Natural killer cell treated with Interleukin-12 subunit alpha and Interleukin-12 subunit beta and Interleukin-15 and Interleukin-18, amount 100 ng/mL, for 72 hours (primary cell): ENCODE measurements around the gene FZR1. TPM values are rescaled to one million over a fixed set of nuclear protein-coding genes. Genes with fewer than 3 reads are reported as not detected.

Experiments used
- ATAC-seq, 2 donors: fragments of 150-1000 bp; cut with Tn5 transposase in 1 of 2; sonication (Bioruptor Pico), chemical (Tn5 transposase) in 1 of 2; 2 replicates each; pipeline ENCODE4 v1.10.0; 2021
- DNase-seq: peaks from one replicate; pipeline ENCODE4 v3.0.0; 2022; ENCODE audit warnings: low spot score
- H3K27ac Mint-ChIP-seq, 2 donors: 1 replicate in 1 of 2; 2 replicates in 1 of 2; pipeline ENCODE4 v1.8.0; 2022; ENCODE audit warnings: mixed read lengths in 2 of 2, mild to moderate bottlenecking in 1 of 2, moderate library complexity in 1 of 2
- H3K27me3 Mint-ChIP-seq, 2 donors: 1 replicate in 1 of 2; 2 replicates in 1 of 2; pipeline ENCODE4 v1.8.0; 2022; ENCODE audit warnings: mixed read lengths in 2 of 2
- H3K36me3 Mint-ChIP-seq: one replicate; pipeline ENCODE4 v1.8.0; 2022; ENCODE audit warnings: mixed read lengths
- H3K4me1 Mint-ChIP-seq, 2 donors: 1 replicate in 1 of 2; 2 replicates in 1 of 2; pipeline ENCODE4 v1.8.0; 2022; ENCODE audit warnings: low read depth in 2 of 2, mixed read lengths in 2 of 2, mild to moderate bottlenecking in 1 of 2
- H3K4me3 Mint-ChIP-seq: one replicate; pipeline ENCODE4 v1.8.0; 2022; ENCODE audit warnings: mixed read lengths
- H3K9me3 Mint-ChIP-seq: 2 replicates; pipeline ENCODE4 v1.8.0; 2022; ENCODE audit warnings: mixed read lengths
- total RNA-seq, 2 donors: library from RNA; stranded (reverse); gene quantifications; one replicate each; pipeline ENCODE4 v1.2.3, GENCODE V29; 2022

Gene FZR1
- total RNA-seq, 2 donors from 2014 or later: 51.4 to 63.0 TPM

DNA sequence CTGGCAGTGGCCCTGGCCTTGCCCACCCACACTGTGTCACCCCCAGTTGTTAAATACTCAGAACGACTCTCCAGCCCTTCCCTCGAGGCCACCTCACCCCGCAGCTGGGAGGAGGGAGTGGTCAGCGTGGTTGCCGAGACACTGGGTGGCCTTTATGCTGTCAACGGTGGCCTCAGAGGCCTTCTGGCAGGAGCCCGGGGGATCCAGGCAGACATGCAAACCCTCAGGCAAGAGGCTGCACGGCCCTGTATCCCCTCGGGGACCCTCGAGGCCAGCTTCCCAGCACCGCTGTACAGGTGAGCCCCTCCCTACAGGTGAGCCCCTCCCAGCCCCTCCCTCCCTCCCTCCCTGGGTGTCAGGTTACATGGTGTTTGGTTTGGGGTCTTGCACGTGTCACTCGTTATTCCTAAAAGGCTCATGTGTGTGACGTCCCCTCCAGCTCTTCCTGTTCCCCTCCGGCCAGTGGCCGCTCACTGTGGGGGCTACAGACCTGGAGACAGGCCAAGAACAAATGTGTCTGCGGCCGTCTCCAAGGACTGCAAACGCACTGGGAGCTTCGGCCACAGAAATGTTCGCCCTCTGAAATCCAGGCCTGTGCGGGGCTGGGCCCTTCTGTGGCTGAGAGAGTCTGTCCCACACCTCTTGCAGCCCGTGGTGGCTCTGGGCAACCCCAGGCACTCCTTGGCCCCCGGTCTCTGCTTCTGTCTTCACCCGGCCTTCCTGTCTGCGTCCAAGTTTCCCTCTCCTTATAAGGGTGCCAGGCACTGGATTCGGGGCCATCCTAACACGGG, 33.0 kb downstream of the FZR1 start, which contains the start of gene TEKTIP1:
TEKTIP1 (plus strand) TSS at position 210 of the 791 bp plus-strand sequence; CDS start at position 214, 4 bp downstream.
- H3K4me3 Mint-ChIP-seq: no peak within 1 kb of the TSS
- no peaks in the 10 kb centered on the region for H3K9me3 Mint-ChIP-seq
- no peaks in the 10 kb centered on the region for H3K27me3 Mint-ChIP-seq
- no peak within 1 kb of the TSS for H3K27ac Mint-ChIP-seq
- DNase-seq (no peak), ATAC-seq (no peak)
- no peaks in the 10 kb centered on the region for H3K36me3 Mint-ChIP-seq
- H3K4me1 Mint-ChIP-seq: peaks cover 0 to 4% of the 10 kb centered on the region in 2 donors

DNA sequence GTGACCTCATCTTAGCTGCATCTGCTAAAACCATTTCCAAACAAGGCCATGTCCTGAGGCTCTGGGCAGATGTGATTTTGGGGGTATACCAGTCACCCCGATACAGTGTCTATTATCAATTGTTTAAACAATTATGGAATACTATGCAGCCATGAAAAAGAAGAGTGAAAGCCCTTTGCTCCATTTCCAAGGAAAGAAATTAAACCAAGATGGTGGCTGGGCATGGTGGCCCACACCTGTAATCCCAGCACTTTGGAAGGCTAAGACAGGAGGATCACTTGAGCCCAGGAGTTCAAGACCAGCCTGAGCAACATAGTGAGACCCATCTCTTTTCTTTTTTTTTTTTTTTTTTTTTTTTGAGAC, 33.6 kb downstream of the FZR1 start:
- DNase-seq (no peak), ATAC-seq (no peak)
- no peaks in the 10 kb centered on the region for H3K9me3 Mint-ChIP-seq
- H3K4me1 Mint-ChIP-seq: peaks cover 0 to 4% of the 10 kb centered on the region in 2 donors
- no peak overlapping the region for H3K27ac Mint-ChIP-seq
- no peaks in the 10 kb centered on the region for H3K27me3 Mint-ChIP-seq
- H3K36me3 Mint-ChIP-seq: no peaks in the 10 kb centered on the region
- no peak overlapping the region for H3K4me3 Mint-ChIP-seq

DNA sequence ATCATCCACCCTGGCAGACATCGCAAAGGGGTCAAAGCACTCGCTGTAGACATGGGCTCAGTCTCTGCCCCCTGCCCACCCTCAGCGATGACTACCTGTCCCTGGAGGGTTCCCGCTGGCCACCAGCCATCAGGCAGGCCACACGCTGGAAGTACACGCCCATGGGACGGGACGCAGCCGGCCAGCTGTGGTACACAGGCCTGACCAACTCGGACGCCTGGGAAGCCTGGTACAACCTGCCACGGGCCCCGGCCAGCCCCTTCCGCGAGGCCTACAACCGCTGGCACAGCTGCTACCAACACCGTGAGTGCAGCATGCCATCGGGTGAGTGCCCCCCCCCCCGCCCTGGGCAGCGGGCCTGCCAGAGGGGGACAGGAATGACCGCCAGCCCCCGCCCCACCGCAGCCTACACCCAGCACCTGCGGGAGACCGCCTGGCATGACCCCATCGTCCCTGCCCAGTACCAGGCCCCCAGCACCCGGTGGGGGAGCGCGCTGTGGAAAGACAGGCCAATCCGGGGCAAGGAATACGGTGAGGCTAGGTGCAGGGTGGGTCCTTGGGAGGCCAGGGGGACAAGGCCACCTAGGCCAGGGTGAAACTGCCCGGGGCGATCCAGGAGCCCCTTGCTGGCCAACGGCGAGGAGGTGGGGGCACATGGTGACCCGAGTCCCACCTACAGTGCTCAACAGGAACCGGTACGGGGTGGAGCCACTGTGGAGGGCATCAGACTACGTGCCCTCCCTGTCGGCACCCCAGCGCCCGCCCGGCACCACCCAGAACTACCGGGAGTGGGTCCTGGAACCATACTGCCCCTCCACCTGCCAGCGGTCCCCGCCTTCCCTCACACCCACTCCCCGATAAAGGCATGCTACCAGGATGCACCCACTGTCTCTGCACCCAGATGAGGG, 37.3 kb downstream of the FZR1 start:
- H3K36me3 Mint-ChIP-seq: no peaks in the 10 kb centered on the region
- DNase-seq (no peak), ATAC-seq (no peak)
- H3K4me3 Mint-ChIP-seq: no peak overlapping the region
- no peaks in the 10 kb centered on the region for H3K27me3 Mint-ChIP-seq
- no peak overlapping the region for H3K27ac Mint-ChIP-seq
- H3K4me1 Mint-ChIP-seq: peaks cover 0 to 14% of the 10 kb centered on the region in 2 donors
- no peaks in the 10 kb centered on the region for H3K9me3 Mint-ChIP-seq

DNA sequence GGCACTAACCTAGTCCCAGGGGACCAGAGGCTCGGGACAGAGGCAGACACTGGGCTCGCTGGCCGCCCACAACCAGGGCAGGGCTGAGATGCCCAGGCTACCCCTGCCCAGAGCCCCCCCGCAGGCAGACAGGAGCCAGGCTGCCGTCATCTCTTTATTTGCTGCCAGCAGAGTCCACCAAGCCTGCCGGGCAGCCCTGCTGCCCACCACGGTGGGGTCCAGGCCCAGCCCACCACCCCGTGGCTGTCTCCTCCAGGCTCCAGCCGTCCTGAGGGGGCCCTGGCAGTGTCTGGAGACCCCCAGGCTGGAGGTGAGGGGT, 37.9 kb downstream of the FZR1 start:
- Mint-ChIP-seq H3K9me3 (no peaks in the 10 kb centered on the region), H3K4me3 (no peak overlapping the region), H3K4me1 (peaks cover 0 to 12% of the 10 kb centered on the region in 2 donors), H3K27me3 (no peaks in the 10 kb centered on the region), H3K36me3 (no peaks in the 10 kb centered on the region), H3K27ac (no peak overlapping the region)
- DNase-seq (no peak), ATAC-seq (no peak)

DNA sequence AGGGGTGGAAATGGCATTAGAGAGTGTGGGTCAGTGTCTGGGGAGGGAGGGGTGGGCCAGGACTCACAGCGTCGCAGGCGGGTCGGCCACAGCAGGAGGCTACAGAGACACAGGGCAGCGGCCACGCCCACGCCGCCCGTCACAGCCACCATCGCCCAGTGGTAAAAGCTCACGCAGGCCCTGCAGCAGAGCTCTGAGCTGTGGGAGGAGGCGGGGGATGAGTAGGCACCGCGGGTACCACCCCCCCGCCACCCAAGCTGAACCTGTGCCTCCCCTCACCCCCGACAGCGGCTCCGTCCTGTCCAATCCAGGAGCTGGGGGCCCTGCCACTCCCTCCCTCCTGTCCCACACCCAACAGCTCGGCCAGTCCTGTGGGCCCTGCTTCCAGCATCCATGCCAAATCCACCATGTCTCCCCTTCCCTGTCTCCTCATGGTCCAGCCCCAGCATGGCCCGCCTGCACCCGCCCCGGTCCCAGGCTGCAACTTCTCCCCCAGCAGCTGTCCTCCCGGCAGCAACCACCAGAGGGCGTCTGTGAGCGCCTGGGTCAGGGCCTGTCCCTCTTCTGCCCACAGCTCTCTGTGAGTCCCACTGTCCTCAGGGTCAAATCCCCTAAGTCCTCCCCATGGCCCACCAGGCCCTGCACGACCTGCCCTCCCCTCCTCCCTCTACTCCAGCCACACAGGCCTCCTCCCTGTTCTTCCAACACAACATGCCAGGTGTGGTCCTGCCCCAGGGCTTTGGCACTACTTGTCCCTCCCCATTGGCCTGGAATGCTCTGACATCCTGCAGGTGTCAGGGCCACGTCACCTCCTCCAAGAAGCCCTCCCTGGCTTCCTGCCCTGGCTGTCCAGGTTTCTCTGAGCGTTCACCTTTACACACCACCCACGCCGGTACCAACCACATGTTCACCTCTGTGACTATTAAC, 38.9 kb downstream of the FZR1 start:
- DNase-seq (no peak), ATAC-seq (peak; percentile 71 to 78)
- H3K36me3 Mint-ChIP-seq: no peaks in the 10 kb centered on the region
- no peaks in the 10 kb centered on the region for H3K9me3 Mint-ChIP-seq
- H3K4me3 Mint-ChIP-seq: no peak overlapping the region
- peaks cover 0 to 12% of the 10 kb centered on the region in 2 donors for H3K4me1 Mint-ChIP-seq
- no peaks in the 10 kb centered on the region for H3K27me3 Mint-ChIP-seq
- no peak overlapping the region for H3K27ac Mint-ChIP-seq

DNA sequence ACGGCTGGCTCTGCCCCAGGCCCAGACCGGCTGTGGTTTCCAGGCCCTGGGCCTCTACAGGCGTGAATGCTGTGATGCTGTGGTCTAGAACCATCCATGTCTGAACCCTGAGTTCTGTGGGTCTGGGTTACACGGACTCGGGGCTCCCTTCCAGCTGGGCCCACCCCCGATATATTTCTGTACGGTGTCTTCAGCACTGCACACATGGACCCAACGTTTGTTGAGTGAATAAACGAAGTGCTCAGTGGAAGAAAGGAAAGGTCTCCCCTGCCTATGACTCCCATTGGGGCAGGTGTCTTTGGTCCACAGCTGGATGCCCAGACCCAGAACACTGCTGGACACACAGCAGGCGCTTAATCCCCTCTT, 39.5 kb downstream of the FZR1 start:
- Mint-ChIP-seq H3K9me3 (no peaks in the 10 kb centered on the region), H3K4me3 (no peak overlapping the region), H3K27me3 (no peaks in the 10 kb centered on the region), H3K27ac (no peak overlapping the region), H3K4me1 (peaks cover 0 to 12% of the 10 kb centered on the region in 2 donors), H3K36me3 (no peaks in the 10 kb centered on the region)
- no peak for DNase-seq
- ATAC-seq: peak in 1 of 2 donors; percentile 3

DNA sequence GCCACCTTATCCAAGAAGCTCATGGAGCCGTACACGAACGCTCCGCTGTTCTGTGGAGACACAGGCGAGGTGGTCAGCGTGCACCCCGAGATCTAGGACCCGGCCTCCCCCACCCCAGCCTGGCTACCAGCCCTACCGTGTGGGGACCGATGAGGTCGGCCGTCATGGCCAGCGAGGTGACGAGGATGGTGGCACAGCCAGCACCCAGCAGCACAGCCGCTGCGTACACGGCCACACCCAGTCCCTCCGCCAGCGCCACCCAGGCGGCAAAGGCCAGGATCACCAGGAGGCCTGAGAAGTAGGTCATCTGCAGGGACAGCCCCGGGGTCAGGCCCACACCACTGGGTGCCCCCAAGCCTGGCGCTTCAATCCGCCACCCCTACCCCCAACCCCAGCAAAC, 40.0 kb downstream of the FZR1 start:
- no peak overlapping the region for H3K4me3 Mint-ChIP-seq
- ATAC-seq: no peak
- DNase-seq: no peak
- H3K9me3 Mint-ChIP-seq: no peaks in the 10 kb centered on the region
- no peaks in the 10 kb centered on the region for H3K36me3 Mint-ChIP-seq
- peaks cover 0 to 15% of the 10 kb centered on the region in 2 donors for H3K4me1 Mint-ChIP-seq
- no peak overlapping the region for H3K27ac Mint-ChIP-seq
- no peaks in the 10 kb centered on the region for H3K27me3 Mint-ChIP-seq

DNA sequence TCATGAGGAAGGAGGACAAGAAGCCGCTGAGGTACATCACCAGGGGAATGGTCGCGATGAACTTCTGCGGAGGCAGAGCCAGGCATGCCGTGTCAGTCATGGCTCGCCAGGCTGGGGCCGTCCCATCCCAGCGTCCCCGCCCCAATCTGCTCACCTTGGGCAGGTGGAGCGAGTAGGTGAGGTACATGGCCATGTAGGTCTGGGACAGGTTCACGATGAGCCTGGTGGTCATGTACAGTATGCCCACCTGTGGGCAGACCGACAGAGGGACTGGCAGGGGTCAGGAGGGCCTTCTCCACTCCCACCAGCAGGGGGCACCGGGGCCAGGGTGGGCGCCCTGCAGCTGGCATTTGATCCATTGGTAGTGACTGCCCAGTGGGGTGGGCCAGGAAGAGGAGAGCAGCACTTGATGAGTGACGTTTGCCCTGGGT, 41.2 kb downstream of the FZR1 start:
- no peak overlapping the region for H3K27ac Mint-ChIP-seq
- DNase-seq (no peak), ATAC-seq (no peak)
- no peaks in the 10 kb centered on the region for H3K36me3 Mint-ChIP-seq
- H3K27me3 Mint-ChIP-seq: no peaks in the 10 kb centered on the region
- no peaks in the 10 kb centered on the region for H3K9me3 Mint-ChIP-seq
- no peak overlapping the region for H3K4me3 Mint-ChIP-seq
- peaks cover 0 to 21% of the 10 kb centered on the region in 2 donors for H3K4me1 Mint-ChIP-seq

DNA sequence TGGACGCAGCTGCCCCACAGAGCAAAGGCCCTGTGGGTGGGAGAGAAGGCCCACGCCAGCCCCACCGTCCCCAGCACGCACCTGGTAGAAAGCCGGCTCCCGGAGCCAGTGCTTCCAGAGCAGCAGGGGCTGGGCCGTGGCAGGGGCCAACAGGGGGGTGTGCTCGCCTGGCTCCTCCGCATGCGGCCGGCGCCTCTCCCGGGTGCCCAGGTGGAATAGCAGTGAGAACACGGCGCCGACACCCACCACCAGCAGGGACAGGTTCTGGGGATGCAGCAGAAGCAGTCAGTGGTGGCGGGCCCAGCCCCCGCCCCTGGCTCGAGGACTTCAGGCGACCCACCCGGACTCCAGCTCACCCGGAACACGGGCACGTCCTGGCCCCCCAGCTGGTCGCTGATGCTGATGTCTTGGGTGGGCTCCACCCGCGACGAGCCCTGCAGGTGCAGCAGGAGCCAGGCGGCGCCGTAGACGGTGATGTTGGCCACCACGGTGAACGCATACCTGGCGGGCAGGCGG, 41.7 kb downstream of the FZR1 start:
- ATAC-seq: no peak
- no peaks in the 10 kb centered on the region for H3K36me3 Mint-ChIP-seq

DNA sequence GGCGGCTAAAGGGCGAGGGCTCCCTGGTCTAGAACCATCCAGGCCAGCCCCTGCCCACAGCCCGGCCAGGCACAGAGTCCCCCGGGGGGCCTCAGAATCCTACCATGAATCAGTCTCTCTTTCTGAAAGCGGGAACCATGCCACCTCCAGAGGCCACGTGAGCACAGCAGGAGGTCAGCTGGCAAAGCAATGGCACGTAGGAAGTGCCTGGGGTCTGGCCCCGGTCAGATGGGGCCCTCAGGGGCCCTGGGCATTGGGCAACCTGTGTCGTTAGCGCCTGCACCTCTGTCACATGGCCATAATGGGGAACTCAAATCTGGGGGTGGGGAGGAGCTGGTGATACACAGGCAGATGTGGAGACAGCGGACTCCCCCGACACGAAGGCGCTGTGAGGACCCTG, 42.5 kb downstream of the FZR1 start:
- Mint-ChIP-seq H3K4me1 (peaks cover 0 to 21% of the 10 kb centered on the region in 2 donors), H3K27me3 (no peaks in the 10 kb centered on the region), H3K27ac (no peak overlapping the region), H3K9me3 (no peaks in the 10 kb centered on the region), H3K4me3 (no peak overlapping the region), H3K36me3 (no peaks in the 10 kb centered on the region)
- DNase-seq: no peak
- ATAC-seq: no peak

More for the DNA sequence above, 41.7 kb downstream of the FZR1 start:
- DNase-seq: no peak
- Mint-ChIP-seq H3K27ac (no peak overlapping the region), H3K4me1 (peaks cover 0 to 21% of the 10 kb centered on the region in 2 donors), H3K9me3 (no peaks in the 10 kb centered on the region), H3K27me3 (no peaks in the 10 kb centered on the region), H3K4me3 (no peak overlapping the region)

DNA sequence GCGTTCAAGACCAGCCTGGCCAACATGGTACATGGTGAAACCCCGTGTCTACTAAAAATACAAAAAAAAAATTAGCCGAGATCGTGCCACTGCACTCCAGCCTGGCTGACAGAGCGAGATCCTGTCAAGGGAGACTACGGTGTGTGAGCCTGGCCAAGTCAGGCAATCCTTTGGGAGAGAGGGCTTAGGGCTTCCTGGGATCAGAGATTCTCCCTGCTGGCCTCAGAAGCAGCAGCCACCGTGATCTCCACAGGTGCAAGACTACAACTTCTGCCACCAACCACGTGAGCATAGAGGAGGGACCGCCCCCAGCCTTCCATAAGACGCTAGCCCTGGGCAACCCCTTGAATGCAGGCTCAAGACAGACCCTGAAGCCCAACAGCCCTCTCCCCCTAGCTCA, 43.7 kb downstream of the FZR1 start:
- ATAC-seq (no peak), DNase-seq (no peak)
- H3K27me3 Mint-ChIP-seq: no peaks in the 10 kb centered on the region
- H3K9me3 Mint-ChIP-seq: no peaks in the 10 kb centered on the region
- peaks cover 4 to 25% of the 10 kb centered on the region in 2 donors for H3K4me1 Mint-ChIP-seq
- H3K4me3 Mint-ChIP-seq: no peak overlapping the region
- no peak overlapping the region for H3K27ac Mint-ChIP-seq
- no peaks in the 10 kb centered on the region for H3K36me3 Mint-ChIP-seq

DNA sequence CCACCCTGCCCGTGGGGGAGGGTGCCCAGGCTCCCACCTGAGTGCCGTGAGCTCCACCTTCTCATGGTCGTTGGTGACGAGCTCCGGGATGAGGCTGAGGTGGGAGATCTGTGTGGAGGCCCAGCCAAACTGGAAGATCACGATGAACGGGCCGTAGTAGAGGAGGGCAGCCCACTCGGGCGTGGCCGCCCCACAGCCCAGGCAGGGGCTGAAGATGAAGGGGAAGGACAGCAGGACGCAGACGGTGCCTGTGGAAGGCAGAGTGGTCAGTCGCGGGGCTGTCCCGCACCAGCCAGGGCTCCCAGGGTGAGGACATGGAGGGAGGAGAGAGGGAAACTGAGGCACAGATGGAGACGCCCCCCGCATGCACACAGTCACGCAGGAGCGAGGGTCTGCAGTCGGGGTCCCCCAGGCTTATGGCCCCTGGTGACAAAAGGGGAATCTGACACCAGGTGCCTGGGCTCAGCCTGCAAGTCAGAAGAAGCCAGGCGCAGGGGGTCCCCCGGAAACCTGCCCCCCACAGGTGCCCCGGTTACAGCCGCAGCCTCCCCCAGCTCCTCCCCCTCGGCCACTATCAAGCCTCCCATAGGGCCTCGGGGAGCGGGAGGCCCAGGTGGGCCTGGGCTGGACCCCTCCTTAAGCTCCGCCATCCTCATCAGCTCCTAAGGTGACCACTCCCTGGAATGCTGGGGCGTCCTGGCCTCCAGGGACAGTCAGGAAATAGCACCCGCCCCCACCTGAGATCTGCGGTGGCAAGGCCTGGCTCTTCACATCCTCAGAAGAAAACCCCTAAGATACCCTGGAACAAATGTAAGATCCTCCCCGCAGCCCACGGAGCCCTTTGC, 45.1 kb downstream of the FZR1 start:
- Mint-ChIP-seq H3K4me1 (peaks cover 7 to 25% of the 10 kb centered on the region in 2 donors), H3K27me3 (no peaks in the 10 kb centered on the region), H3K36me3 (no peaks in the 10 kb centered on the region), H3K27ac (no peak overlapping the region), H3K4me3 (no peak overlapping the region), H3K9me3 (no peaks in the 10 kb centered on the region)
- DNase-seq: no peak
- ATAC-seq: no peak

DNA sequence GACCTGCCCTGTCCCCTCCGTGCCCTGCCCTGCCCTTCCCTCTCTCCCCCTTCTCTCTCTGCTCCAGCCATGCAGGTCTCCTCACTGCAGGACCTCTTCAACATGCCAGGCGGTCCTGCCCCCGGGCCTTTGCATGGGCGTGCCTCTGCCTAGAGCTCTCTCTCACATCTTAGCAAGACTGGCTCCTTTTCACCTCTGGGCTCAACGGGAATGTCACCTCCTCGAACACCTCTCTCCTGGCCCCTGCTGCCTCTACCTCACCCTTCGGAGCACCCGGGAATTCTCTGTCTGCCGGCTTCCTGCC, 45.6 kb downstream of the FZR1 start:
- Mint-ChIP-seq H3K4me3 (no peak overlapping the region), H3K36me3 (no peaks in the 10 kb centered on the region), H3K4me1 (peaks cover 13 to 31% of the 10 kb centered on the region in 2 donors), H3K27ac (no peak overlapping the region), H3K9me3 (no peaks in the 10 kb centered on the region), H3K27me3 (no peaks in the 10 kb centered on the region)
- DNase-seq (no peak), ATAC-seq (no peak)
